PC-3 (cell line): Measurements from ENCODE around the gene RAB32. TPM values are rescaled to one million over a fixed set of nuclear protein-coding genes. Genes with fewer than 3 reads are reported as not detected.
"Not testable (repeated sequence)": the region's sequence is repeated elsewhere in the genome, so short reads cannot be mapped to it uniquely, and the experiment has no call there.

ENCODE experiments used
- ATAC-seq: fragments of 200-7000 bp; cut with Tn5 transposase; 2 replicates; pipeline ENCODE4 v1.9.1; 2020; ENCODE audit warnings: mild to moderate bottlenecking, moderate library complexity
- BruUV-seq: library from RNA; stranded (reverse); fragments of 400-500 nt; replicated peaks from 2 replicates; lab custom pipeline; 2021; lab: Mats Ljungman, UMichigan
- CTCF ChIA-PET: fragments of 300-600 bp; sonication (Branson Sonifier 250); formaldehyde crosslinking; loops from one replicate; lab custom pipeline; 2022; ENCODE audit warnings: antibody characterized with exemption; lab: Charles Lee
- POLR2A ChIA-PET: fragments of 300-600 bp; sonication (Branson Sonifier 250); formaldehyde crosslinking; loops from one replicate; lab custom pipeline; 2022; ENCODE audit warnings: antibody characterized with exemption; ENCODE audit not compliant: unreplicated experiment; lab: Charles Lee
- DNase-seq: peaks from one replicate; pipeline ENCODE4 v3.0.0-alpha.2; 2015
- H2AFZ ChIP-seq: fragments of 300-600 bp; sonication (generic); 2 replicates; pipeline ENCODE4 v1.6.0; 2016; ENCODE audit warnings: antibody characterized with exemption, low read length
- H3F3A ChIP-seq: fragments of 300-600 bp; sonication (generic); one replicate; pipeline ENCODE4 v1.6.0; 2017; ENCODE audit warnings: antibody characterized with exemption, low read length, control low read depth, mild to moderate bottlenecking; ENCODE audit not compliant: unreplicated experiment
- H3K27ac ChIP-seq: fragments of 300-600 bp; sonication (generic); 2 replicates; pipeline ENCODE4 v1.5.1; 2016; ENCODE audit warnings: mild to moderate bottlenecking, low read length
- H3K27me3 ChIP-seq: fragments of 300-600 bp; sonication (generic); 2 replicates; pipeline ENCODE4 v1.6.1; 2016; ENCODE audit warnings: low read length, mixed read lengths
- H3K36me3 ChIP-seq: fragments of 300-600 bp; sonication (generic); 2 replicates; pipeline ENCODE4 v1.6.1; 2016; ENCODE audit warnings: low read depth, mixed run types, low read length, mixed read lengths
- H3K4me1 ChIP-seq: fragments of 300-600 bp; sonication (generic); 2 replicates; pipeline ENCODE4 v1.5.1; 2016; ENCODE audit warnings: low read length; ENCODE audit not compliant: insufficient read depth
- H3K4me2 ChIP-seq: fragments of 300-600 bp; sonication (generic); 2 replicates; pipeline ENCODE4 v1.6.0; 2016; ENCODE audit warnings: low read length
- H3K4me3 ChIP-seq: fragments of 300-600 bp; sonication (generic); 2 replicates; pipeline ENCODE4 v1.5.1; 2016; ENCODE audit warnings: mild to moderate bottlenecking, low read length, mixed read lengths
- H3K79me2 ChIP-seq: fragments of 300-600 bp; sonication (generic); 2 replicates; pipeline ENCODE4 v1.6.1; 2017; ENCODE audit warnings: low read length, mixed read lengths
- H3K9ac ChIP-seq: fragments of 300-600 bp; sonication (generic); 2 replicates; pipeline ENCODE4 v1.6.0; 2016; ENCODE audit warnings: mild to moderate bottlenecking, low read length
- H3K9me2 ChIP-seq: fragments of 300-600 bp; sonication (generic); replicated peaks from 2 replicates; pipeline ENCODE4 v1.6.1; 2016; ENCODE audit warnings: mixed run types, low read length, mixed read lengths
- H3K9me3 ChIP-seq: fragments of 300-600 bp; sonication (generic); 2 replicates; pipeline ENCODE4 v1.6.1; 2016; ENCODE audit warnings: low read length, mixed read lengths
- H4K20me1 ChIP-seq: fragments of 300-600 bp; sonication (generic); 2 replicates; pipeline ENCODE4 v1.6.1; 2016; ENCODE audit warnings: low read length, mixed read lengths
- EZH2 ChIP-seq: fragments of 300-600 bp; sonication (generic); IDR thresholded peaks from one replicate; pipeline ENCODE4 v1.6.1; 2017; ENCODE audit warnings: antibody characterized with exemption, mild to moderate bottlenecking, low read length; ENCODE audit not compliant: unreplicated experiment
- EZH2phosphoT487 ChIP-seq: fragments of 300-600 bp; sonication (generic); IDR thresholded peaks from 2 replicates; pipeline ENCODE4 v1.6.1; 2018; ENCODE audit warnings: mild to moderate bottlenecking, antibody characterized with exemption, low read length, borderline replicate concordance
- intact Hi-C: fragments of 100-400 bp; cut with micrococcal nuclease; formaldehyde crosslinking; loops from 2 replicates; pipeline ENCODE4 v1.9.0; 2023
- total RNA-seq: library from RNA; depleted of rRNA; stranded (reverse); fragments of >200 nt; gene quantifications from 2 replicates; pipeline ENCODE4 v1.2.3, GENCODE V29; 2014
- TF ChIP-seq, protein P1 (sequence below): fragments of 300-600 bp; sonication (generic); conservative IDR thresholded peaks from 2 replicates; pipeline ENCODE4 v1.5.1; 2017; ENCODE audit warnings: antibody characterized with exemption, low read depth, mild to moderate bottlenecking, low read length

The RAB32 gene
- total RNA-seq, 1 experiment from 2014 or later, result 25.1 TPM

DNA sequence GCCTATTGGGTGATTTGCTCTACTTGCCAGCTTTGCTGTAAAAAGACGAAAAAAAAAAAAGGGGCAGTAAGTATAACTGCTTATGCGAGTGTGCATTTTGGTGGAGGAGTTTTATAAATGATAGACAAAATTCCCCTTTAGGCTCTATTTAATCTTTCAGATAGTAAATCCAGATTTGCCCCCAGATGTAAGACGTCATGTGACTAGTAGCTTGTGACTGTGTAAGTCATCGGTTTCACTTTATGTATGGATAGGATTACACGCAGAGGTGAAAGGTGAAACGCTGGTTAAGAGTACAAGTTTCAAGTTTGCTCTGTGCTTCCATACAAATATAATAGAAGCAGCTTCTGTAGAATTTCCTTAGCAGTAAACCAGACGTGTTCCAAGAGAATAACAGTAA is 7.9 kb downstream of the RAB32 start:
- Histone ChIP-seq H3K9me3 (no peaks in the 10 kb centered on the region), H3K4me1 (peaks cover 14% of the 10 kb centered on the region), H3K4me2 (no peak overlapping the region), H3K36me3 (no peaks in the 10 kb centered on the region), H4K20me1 (no peaks in the 10 kb centered on the region), H2AFZ (no peak overlapping the region), H3K4me3 (no peak overlapping the region), H3K27me3 (no peaks in the 10 kb centered on the region), H3K9ac (no peak overlapping the region), H3F3A (no peaks in the 10 kb centered on the region), H3K9me2 (no peaks in the 10 kb centered on the region), H3K79me2 (peaks cover 32% of the 10 kb centered on the region), H3K27ac (no peak overlapping the region)
- CTCF ChIA-PET, result no interaction called here
- POLR2A ChIA-PET, result no interaction called here
- intact Hi-C loops, result no loop called here
- DNase-seq, result no peak
- no TSS peak for BruUV-seq
- no peak for ATAC-seq
- TF ChIP-seq, protein P1, sequence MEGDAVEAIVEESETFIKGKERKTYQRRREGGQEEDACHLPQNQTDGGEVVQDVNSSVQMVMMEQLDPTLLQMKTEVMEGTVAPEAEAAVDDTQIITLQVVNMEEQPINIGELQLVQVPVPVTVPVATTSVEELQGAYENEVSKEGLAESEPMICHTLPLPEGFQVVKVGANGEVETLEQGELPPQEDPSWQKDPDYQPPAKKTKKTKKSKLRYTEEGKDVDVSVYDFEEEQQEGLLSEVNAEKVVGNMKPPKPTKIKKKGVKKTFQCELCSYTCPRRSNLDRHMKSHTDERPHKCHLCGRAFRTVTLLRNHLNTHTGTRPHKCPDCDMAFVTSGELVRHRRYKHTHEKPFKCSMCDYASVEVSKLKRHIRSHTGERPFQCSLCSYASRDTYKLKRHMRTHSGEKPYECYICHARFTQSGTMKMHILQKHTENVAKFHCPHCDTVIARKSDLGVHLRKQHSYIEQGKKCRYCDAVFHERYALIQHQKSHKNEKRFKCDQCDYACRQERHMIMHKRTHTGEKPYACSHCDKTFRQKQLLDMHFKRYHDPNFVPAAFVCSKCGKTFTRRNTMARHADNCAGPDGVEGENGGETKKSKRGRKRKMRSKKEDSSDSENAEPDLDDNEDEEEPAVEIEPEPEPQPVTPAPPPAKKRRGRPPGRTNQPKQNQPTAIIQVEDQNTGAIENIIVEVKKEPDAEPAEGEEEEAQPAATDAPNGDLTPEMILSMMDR, result no peak
- TF ChIP-seq EZH2, result no peak
- TF ChIP-seq EZH2phosphoT487, result no peak

DNA sequence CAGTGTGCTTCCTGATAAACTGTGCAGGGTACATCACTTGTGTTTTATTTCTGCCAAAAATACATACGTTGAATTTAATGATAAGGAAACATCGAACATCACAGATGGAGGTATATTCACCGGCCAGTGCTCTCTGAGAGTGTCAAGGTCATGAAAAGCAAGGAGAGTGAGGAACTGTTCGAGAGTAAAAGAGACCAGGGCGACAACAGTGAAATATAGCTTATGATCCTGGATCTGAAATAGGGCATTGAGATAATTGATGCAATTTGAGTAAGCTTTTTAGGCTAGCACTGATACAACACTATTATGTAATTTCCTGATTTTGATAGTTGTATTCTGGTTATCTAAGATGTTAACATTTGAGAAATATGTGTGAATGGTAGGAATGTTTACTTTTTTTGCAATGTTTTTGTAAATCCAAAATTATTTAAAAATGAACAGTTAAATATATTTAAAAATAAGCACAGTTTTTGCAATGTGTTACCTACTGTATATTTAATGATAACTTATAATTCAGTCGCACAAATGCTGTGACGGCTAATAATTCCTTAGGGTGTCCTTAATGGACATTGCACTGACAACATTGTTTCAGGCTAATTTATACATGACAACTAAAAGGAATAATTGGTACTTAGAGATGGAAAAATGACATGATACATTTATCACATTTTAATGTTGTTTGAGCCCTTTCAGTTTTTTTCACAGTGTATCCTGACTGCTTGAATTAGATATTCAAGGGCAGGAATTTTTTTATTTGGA is 9.9 kb downstream of the RAB32 start:
- no peaks in the 10 kb centered on the region for H3K9me2 ChIP-seq
- no peak overlapping the region for H3K27ac ChIP-seq
- H3K36me3 ChIP-seq, result no peaks in the 10 kb centered on the region
- H3K79me2 ChIP-seq, result peaks cover 13% of the 10 kb centered on the region; the same call in 1 of the 2 replicates
- TF ChIP-seq EZH2, result no peak
- TF ChIP-seq, protein P1, result no peak
- no peak for TF ChIP-seq EZH2phosphoT487
- no peak overlapping the region for H3K9ac ChIP-seq
- BruUV-seq, result no TSS peak
- H3K27me3 ChIP-seq, result no peaks in the 10 kb centered on the region
- no peaks in the 10 kb centered on the region for H3K9me3 ChIP-seq
- intact Hi-C loops, result no loop called here
- H3F3A ChIP-seq, result no peaks in the 10 kb centered on the region
- no peaks in the 10 kb centered on the region for H4K20me1 ChIP-seq
- H3K4me1 ChIP-seq, result no peaks in the 10 kb centered on the region
- DNase-seq (no peak), ATAC-seq (no peak)
- H2AFZ ChIP-seq, result no peak overlapping the region
- no peak overlapping the region for H3K4me3 ChIP-seq
- ChIA-PET POLR2A (no interaction called here), CTCF (no interaction called here)
- H3K4me2 ChIP-seq, result no peak overlapping the region

DNA sequence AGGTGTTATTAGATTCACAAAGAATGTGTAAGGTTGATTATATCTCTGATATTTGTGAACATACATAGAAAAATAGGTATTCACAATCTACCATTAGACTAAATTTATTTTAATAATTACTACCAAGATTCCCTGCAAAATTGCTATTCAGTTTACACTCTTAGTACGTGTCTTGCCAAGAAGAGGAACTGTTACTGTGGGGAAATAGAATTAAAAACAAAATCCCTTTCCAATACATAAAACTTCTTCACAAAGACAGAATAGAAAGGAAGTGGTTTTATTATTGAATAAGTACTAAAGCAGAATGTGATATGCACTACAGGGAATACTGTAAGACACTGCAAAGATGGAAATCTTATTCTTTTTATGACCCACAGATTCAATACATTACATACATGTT is 17.0 kb downstream of the RAB32 start:
- ChIA-PET POLR2A (no interaction called here), CTCF (no interaction called here)
- H3K4me2 ChIP-seq, result no peak overlapping the region
- intact Hi-C loops, result no loop called here
- H3K27ac ChIP-seq, result no peak overlapping the region
- no peaks in the 10 kb centered on the region for H4K20me1 ChIP-seq
- H3K79me2 ChIP-seq, result no peaks in the 10 kb centered on the region
- no peak overlapping the region for H3K9ac ChIP-seq
- no peaks in the 10 kb centered on the region for H3K36me3 ChIP-seq
- no peaks in the 10 kb centered on the region for H3K27me3 ChIP-seq
- ATAC-seq (no peak), DNase-seq (no peak)
- no peak overlapping the region for H2AFZ ChIP-seq
- H3K4me3 ChIP-seq, result no peak overlapping the region
- no peak for TF ChIP-seq EZH2
- TF ChIP-seq, protein P1, result no peak
- no peak for TF ChIP-seq EZH2phosphoT487
- H3K9me2 ChIP-seq, result no peaks in the 10 kb centered on the region
- H3F3A ChIP-seq, result no peaks in the 10 kb centered on the region
- no peaks in the 10 kb centered on the region for H3K4me1 ChIP-seq
- BruUV-seq, result no TSS peak
- H3K9me3 ChIP-seq, result no peaks in the 10 kb centered on the region

DNA sequence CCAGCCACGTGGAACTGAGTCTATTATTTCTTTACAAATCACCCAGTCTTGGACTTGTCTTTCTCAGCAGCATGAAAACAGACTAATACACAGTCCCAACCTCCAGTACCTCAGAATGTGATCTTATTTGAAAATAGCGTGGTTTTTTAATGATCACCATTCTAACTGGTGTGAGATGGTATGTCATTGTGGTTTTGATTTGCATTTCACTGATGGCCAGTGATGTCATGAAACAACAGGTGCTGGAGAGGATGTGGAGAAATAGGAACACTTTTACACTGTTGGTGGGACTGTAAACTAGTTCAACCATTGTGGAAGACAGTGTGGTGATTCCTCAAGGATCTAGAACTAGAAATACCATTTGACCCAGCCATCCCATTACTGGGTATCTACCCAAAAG is 23.0 kb downstream of the RAB32 start:
- H3K9me2 ChIP-seq, H3K27ac ChIP-seq, ATAC-seq, H3K4me1 ChIP-seq, H3K36me3 ChIP-seq, H2AFZ ChIP-seq, DNase-seq, H3K9me3 ChIP-seq, H3K27me3 ChIP-seq, POLR2A ChIA-PET, H3K4me3 ChIP-seq, H4K20me1 ChIP-seq, BruUV-seq, H3K4me2 ChIP-seq, H3K9ac ChIP-seq, CTCF ChIA-PET, intact Hi-C loops, H3F3A ChIP-seq, H3K79me2 ChIP-seq: not testable (repeated sequence)
